ENCODE measurements around the gene CLIC1.
A peak's percentile ranks its signal among the peaks of the same experiment; 100 is the strongest.

CLIC1 gene

GRCh38 chr6:31776989-31777666 is 40.8 kb upstream of the CLIC1 start, which contains the start of gene VWA7:
Gene VWA7, minus strand, starts transcription at chr6:31777328. Its CDS starts 549 bp downstream, at chr6:31776779.
- no peak for TF ChIP-seq CTCF (IDR thresholded peaks at IDR 0.05; ENCODE audit: low read depth, low read length, missing control alignments)
- Histone ChIP-seq H3K36me3 (replicated peaks) (peaks cover 48% of the 10 kb centered on the region), H3K27me3 (replicated peaks) (no peaks in the 10 kb centered on the region), H3K27ac (peak within 1 kb of the TSS; percentile 30), H3K4me3 (ENCODE audit: low read depth, low read length) (no peak within 1 kb of the TSS)
- DNase-seq, result peak; percentile 54
- in situ Hi-C loops (cut with HindIII; ENCODE audit: low pct_ligation_motif_present, low sequenced_read_pairs), result no loop called here

GRCh38 chr6:31776485-31776988 is 40.2 kb upstream of the CLIC1 start:
- Histone ChIP-seq H3K27me3 (replicated peaks) (no peaks in the 10 kb centered on the region), H3K27ac (no peak overlapping the region), H3K36me3 (replicated peaks) (peaks cover 42% of the 10 kb centered on the region), H3K4me3 (ENCODE audit: low read depth, low read length) (no peak overlapping the region)
- no peak for DNase-seq
- TF ChIP-seq CTCF (IDR thresholded peaks at IDR 0.05; ENCODE audit: low read depth, low read length, missing control alignments), result no peak
- in situ Hi-C loops (cut with HindIII; ENCODE audit: low pct_ligation_motif_present, low sequenced_read_pairs), result no loop called here

GRCh38 chr6:31775633-31776484 is 39.5 kb upstream of the CLIC1 start:
- Histone ChIP-seq H3K4me3 (ENCODE audit: low read depth, low read length) (no peak overlapping the region), H3K27ac (no peak overlapping the region), H3K36me3 (replicated peaks) (peaks cover 35% of the 10 kb centered on the region), H3K27me3 (replicated peaks) (no peaks in the 10 kb centered on the region)
- no peak for DNase-seq
- in situ Hi-C loops (cut with HindIII; ENCODE audit: low pct_ligation_motif_present, low sequenced_read_pairs), result no loop called here
- no peak for TF ChIP-seq CTCF (IDR thresholded peaks at IDR 0.05; ENCODE audit: low read depth, low read length, missing control alignments)

GRCh38 chr6:31775184-31775583 is 38.9 kb upstream of the CLIC1 start:
- no peak for TF ChIP-seq CTCF (IDR thresholded peaks at IDR 0.05; ENCODE audit: low read depth, low read length, missing control alignments)
- Histone ChIP-seq H3K27ac (no peak overlapping the region), H3K4me3 (ENCODE audit: low read depth, low read length) (no peak overlapping the region)

GRCh38 chr6:31771992-31772358 is 35.6 kb upstream of the CLIC1 start:
- DNase-seq, result no peak
- no peaks in the 10 kb centered on the region for H3K36me3 ChIP-seq (replicated peaks)
- no peak overlapping the region for H3K27ac ChIP-seq
- TF ChIP-seq CTCF (IDR thresholded peaks at IDR 0.05; ENCODE audit: low read depth, low read length, missing control alignments), result no peak
- H3K27me3 ChIP-seq (replicated peaks), result no peaks in the 10 kb centered on the region
- in situ Hi-C loops (cut with HindIII; ENCODE audit: low pct_ligation_motif_present, low sequenced_read_pairs), result no loop called here
- H3K4me3 ChIP-seq (ENCODE audit: low read depth, low read length), result no peak overlapping the region

More at GRCh38 chr6:31775184-31775583, 38.9 kb upstream of the CLIC1 start:
- H3K36me3 ChIP-seq (replicated peaks), result peaks cover 28% of the 10 kb centered on the region
- H3K27me3 ChIP-seq (replicated peaks), result no peaks in the 10 kb centered on the region
- in situ Hi-C loops (cut with HindIII; ENCODE audit: low pct_ligation_motif_present, low sequenced_read_pairs), result no loop called here
- no peak for DNase-seq

All from brain microvascular endothelial cell (primary cell).